ENCODE data around the gene KATNA1. TPM values are rescaled to one million over a fixed set of nuclear protein-coding genes. Genes with fewer than 3 reads are reported as not detected.

The KATNA1 gene
- total and polyA plus RNA-seq, 4 experiments from 2014 or later = 18.2 to 34.7 (median 24.5) TPM

DNA sequence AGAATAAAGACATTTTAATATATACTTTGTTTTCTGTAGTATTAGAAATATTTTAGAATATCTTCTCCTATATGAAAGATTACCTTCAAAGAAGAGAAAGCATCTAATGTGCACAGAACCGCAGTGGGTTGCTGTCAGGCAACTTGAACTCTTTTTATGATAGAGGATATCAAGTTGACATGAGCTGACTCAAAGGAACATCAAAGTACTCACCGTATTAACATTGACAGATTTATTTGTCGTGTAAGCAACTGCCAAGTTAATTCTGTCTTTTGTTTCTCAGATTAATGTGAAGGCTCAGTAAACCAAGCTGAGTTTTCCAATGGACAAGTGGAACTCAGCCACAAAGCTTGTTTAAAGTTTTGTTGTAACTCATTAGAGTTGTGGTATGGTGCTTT lies 84.6 kb downstream of the KATNA1 start:
- Histone ChIP-seq H3K36me3 (ENCODE audit: insufficient read depth, low read length) (no peaks in the 10 kb centered on the region), H3K4me3 (ENCODE audit: low read length in 2 of 2) (no peak overlapping the region), H3K9me3 (ENCODE audit: control insufficient read depth in 1 of 2, low read length in 2 of 2) (no peaks in the 10 kb centered on the region), H3K27ac (ENCODE audit: low read depth, low read length) (no peak overlapping the region), H3K4me1 (ENCODE audit: insufficient read depth, low read length) (peaks cover 25% of the 10 kb centered on the region), H3K27me3 (ENCODE audit: insufficient read depth, low read length) (no peaks in the 10 kb centered on the region)
- Mint-ChIP-seq H3K9me3 (no peaks in the 10 kb centered on the region), H3K36me3 (peaks cover 0 to 11% of the 10 kb centered on the region in 2 donors), H3K27ac (no peak overlapping the region), H3K27me3 (peaks cover 0 to 3% of the 10 kb centered on the region in 2 donors), H3K4me3 (peak overlapping the region in 2 of 8 donors; percentile 31 to 33), H3K4me1 (peaks cover 6 to 29% (median 14%) of the 10 kb centered on the region in 4 donors)
- CTCF ChIA-PET (ENCODE audit: partially characterized antibody) = interaction anchor here (1.3 to 5.1 kb wide), 4 partner anchors 12 to 18 kb away, joined by 3 to 30 read pairs (median 12); partner anchors contain the start of gene PPIL4
- no peak for DNase-seq
- intact Hi-C loops (cut with micrococcal nuclease) = loop anchor here (2.0 kb wide), 1 partner anchor 453 kb away; no protein-coding TSS in a partner anchor
- POLR2A ChIA-PET (ENCODE audit: partially characterized antibody) = interaction anchor here (1.3 to 2.8 kb wide), 2 partner anchors 18 to 154 kb away, joined by 7 to 18 read pairs; partner anchors contain the start of genes LATS1 and PPIL4

DNA sequence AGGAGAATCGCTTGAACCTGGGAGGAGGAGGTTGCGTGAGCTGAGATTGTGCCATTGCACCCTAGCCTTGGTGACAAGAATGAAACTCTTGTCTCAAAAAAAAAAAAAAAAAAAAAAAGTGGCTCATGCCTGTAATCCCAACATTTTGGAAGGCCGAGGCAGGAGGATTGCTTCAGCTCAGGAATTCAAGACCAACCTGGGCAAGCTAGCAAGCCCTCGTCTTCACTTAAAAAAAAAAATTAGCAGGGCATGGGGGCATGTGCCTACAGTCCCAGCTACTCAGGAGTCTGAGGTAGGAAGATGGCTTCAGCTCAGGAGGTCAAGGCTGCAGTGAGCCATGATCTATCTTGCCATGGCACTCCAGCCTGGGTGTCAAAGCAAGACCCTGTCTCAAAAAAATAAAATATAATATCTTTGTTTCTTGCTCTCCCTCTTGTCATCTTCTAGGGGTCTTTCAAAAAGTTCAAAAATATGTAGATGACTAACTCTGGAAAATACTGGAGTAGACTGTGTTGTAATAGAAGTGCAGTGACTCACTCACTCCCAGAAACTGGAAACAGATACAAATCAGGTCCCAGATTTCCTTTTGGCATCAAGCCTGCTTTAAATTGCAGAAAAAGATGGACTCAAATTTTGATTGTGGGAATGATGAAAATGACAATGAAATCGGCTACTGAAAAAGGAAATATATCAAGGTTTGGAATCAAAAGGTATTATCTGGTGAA lies 85.1 kb downstream of the KATNA1 start:
- Histone ChIP-seq H3K4me1 (ENCODE audit: insufficient read depth, low read length) (peaks cover 21% of the 10 kb centered on the region), H3K9me3 (ENCODE audit: control insufficient read depth in 1 of 2, low read length in 2 of 2) (no peaks in the 10 kb centered on the region), H3K27me3 (ENCODE audit: insufficient read depth, low read length) (no peaks in the 10 kb centered on the region), H3K4me3 (ENCODE audit: low read length in 2 of 2) (no peak overlapping the region), H3K27ac (ENCODE audit: low read depth, low read length) (no peak overlapping the region), H3K36me3 (ENCODE audit: insufficient read depth, low read length) (no peaks in the 10 kb centered on the region)
- Mint-ChIP-seq H3K27me3 (peaks cover 0 to 3% of the 10 kb centered on the region in 2 donors), H3K4me3 (no peak overlapping the region), H3K27ac (no peak overlapping the region), H3K4me1 (peaks cover 6 to 27% (median 14%) of the 10 kb centered on the region in 4 donors), H3K9me3 (no peaks in the 10 kb centered on the region), H3K36me3 (peaks cover 0 to 11% of the 10 kb centered on the region in 2 donors)
- CTCF ChIA-PET (ENCODE audit: partially characterized antibody) = interaction anchor here (1.3 to 5.1 kb wide), 4 partner anchors 12 to 17 kb away, joined by 3 to 30 read pairs (median 12); partner anchors contain the start of gene PPIL4
- POLR2A ChIA-PET (ENCODE audit: partially characterized antibody) = interaction anchor here (1.3 to 2.8 kb wide), 2 partner anchors 18 to 155 kb away, joined by 7 to 18 read pairs; partner anchors contain the start of genes LATS1 and PPIL4
- intact Hi-C loops (cut with micrococcal nuclease) = no loop called here
- no peak for DNase-seq

DNA sequence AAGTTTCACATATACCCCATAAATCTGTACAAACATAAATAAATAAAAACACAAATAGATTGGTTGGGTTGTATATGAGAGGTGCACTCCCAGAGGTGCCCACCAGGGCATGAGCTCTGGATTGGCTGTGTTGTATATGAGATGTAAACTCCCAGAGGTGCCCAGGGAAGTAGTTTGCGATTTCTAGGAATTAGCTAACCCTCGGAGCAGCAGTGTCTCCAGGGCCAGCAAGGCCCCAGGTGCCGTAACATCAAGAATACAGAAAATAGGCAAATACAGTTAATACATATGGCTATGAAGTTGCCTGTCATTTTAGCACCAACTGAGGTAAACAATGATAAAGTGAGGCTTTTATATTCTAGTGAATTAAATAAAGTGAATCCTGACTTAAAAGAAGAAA lies 87.8 kb downstream of the KATNA1 start:
- peaks cover 7% of the 10 kb centered on the region for H3K4me1 ChIP-seq (ENCODE audit: insufficient read depth, low read length)
- H3K9me3 ChIP-seq (ENCODE audit: control insufficient read depth in 1 of 2, low read length in 2 of 2) = no peaks in the 10 kb centered on the region
- peaks cover 0 to 6% (median 2%) of the 10 kb centered on the region in 4 donors for H3K4me1 Mint-ChIP-seq
- H3K4me3 ChIP-seq (ENCODE audit: low read length in 2 of 2) = no peak overlapping the region
- ChIA-PET CTCF (ENCODE audit: partially characterized antibody) (no interaction called here), POLR2A (ENCODE audit: partially characterized antibody) (interaction anchor here (0.6 kb wide), 1 partner anchor 15 kb away, joined by 3 read pairs; the partner anchor contains the start of gene PPIL4)
- H3K27me3 ChIP-seq (ENCODE audit: insufficient read depth, low read length) = no peaks in the 10 kb centered on the region
- no peak overlapping the region for H3K4me3 Mint-ChIP-seq
- H3K27ac ChIP-seq (ENCODE audit: low read depth, low read length) = no peak overlapping the region
- DNase-seq = peak in 1 of 5 donors; percentile 6
- H3K9me3 Mint-ChIP-seq = no peaks in the 10 kb centered on the region
- peaks cover 0 to 3% of the 10 kb centered on the region in 2 donors for H3K36me3 Mint-ChIP-seq
- intact Hi-C loops (cut with micrococcal nuclease) = no loop called here
- no peaks in the 10 kb centered on the region for H3K36me3 ChIP-seq (ENCODE audit: insufficient read depth, low read length)
- H3K27ac Mint-ChIP-seq = no peak overlapping the region
- peaks cover 1 to 5% of the 10 kb centered on the region in 2 donors for H3K27me3 Mint-ChIP-seq

DNA sequence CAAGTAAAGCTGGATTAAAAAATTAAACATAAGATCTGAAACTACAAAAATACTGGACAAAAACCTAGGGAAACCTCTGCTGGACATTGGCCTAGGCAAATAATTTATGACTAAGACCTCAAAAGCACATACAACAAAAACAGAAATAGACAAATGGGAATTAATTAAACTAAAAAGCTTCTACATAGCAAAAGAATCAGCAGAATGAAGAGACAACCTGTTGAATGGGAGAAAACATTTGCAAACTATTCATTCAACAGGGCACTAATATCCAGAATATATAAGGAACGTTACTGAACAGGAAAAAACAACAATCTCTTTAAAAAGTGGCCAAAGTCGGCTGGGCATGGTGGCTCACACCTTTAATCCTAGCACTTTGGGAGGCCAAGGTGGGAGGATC lies 89.1 kb downstream of the KATNA1 start:
- ChIA-PET CTCF (ENCODE audit: partially characterized antibody) (interaction anchor here (1.6 kb wide), 1 partner anchor 8 kb away, joined by 4 read pairs; no protein-coding TSS in a partner anchor), POLR2A (ENCODE audit: partially characterized antibody) (no interaction called here)
- DNase-seq = no peak

DNA sequence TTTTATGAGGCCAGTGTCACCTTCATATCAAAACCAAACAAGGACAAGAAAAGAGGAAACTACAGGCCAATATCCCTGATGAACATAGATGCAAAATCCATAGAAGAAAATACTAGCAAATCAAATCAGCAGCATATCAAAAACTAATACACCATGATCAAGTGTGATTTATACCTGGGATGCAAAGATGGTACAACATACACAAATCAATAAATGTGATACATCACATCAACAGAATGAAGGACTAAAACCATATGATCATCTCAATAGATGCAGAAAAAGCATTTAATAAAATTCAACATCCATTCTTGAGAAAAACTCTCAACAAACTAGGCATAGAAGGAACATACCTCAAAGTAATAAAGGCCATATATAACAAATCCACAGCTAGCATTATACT lies 90.5 kb downstream of the KATNA1 start:
- intact Hi-C loops (cut with micrococcal nuclease) = no loop called here
- H3K9me3 Mint-ChIP-seq = no peaks in the 10 kb centered on the region
- Histone ChIP-seq H3K4me1 (ENCODE audit: insufficient read depth, low read length) (no peaks in the 10 kb centered on the region), H3K36me3 (ENCODE audit: insufficient read depth, low read length) (no peaks in the 10 kb centered on the region), H3K4me3 (ENCODE audit: low read length in 2 of 2) (no peak overlapping the region), H3K27me3 (ENCODE audit: insufficient read depth, low read length) (peaks cover 9% of the 10 kb centered on the region), H3K9me3 (ENCODE audit: control insufficient read depth in 1 of 2, low read length in 2 of 2) (no peaks in the 10 kb centered on the region), H3K27ac (ENCODE audit: low read depth, low read length) (no peak overlapping the region)
- H3K36me3 Mint-ChIP-seq = no peaks in the 10 kb centered on the region
- H3K4me3 Mint-ChIP-seq = no peak overlapping the region
- DNase-seq = no peak
- H3K27ac Mint-ChIP-seq = no peak overlapping the region
- ChIA-PET CTCF (ENCODE audit: partially characterized antibody) (no interaction called here), POLR2A (ENCODE audit: partially characterized antibody) (no interaction called here)
- peaks cover 13 to 16% of the 10 kb centered on the region in 2 donors for H3K27me3 Mint-ChIP-seq
- H3K4me1 Mint-ChIP-seq = no peaks in the 10 kb centered on the region

More for the DNA sequence above, 89.1 kb downstream of the KATNA1 start:
- Histone ChIP-seq H3K27ac (ENCODE audit: low read depth, low read length) (no peak overlapping the region), H3K9me3 (ENCODE audit: control insufficient read depth in 1 of 2, low read length in 2 of 2) (no peaks in the 10 kb centered on the region), H3K4me3 (ENCODE audit: low read length in 2 of 2) (no peak overlapping the region), H3K4me1 (ENCODE audit: insufficient read depth, low read length) (no peaks in the 10 kb centered on the region), H3K36me3 (ENCODE audit: insufficient read depth, low read length) (no peaks in the 10 kb centered on the region), H3K27me3 (ENCODE audit: insufficient read depth, low read length) (no peaks in the 10 kb centered on the region)
- intact Hi-C loops (cut with micrococcal nuclease) = no loop called here
- H3K27me3 Mint-ChIP-seq = peaks cover 9 to 14% of the 10 kb centered on the region in 2 donors
- no peaks in the 10 kb centered on the region for H3K4me1 Mint-ChIP-seq
- H3K27ac Mint-ChIP-seq = no peak overlapping the region
- H3K9me3 Mint-ChIP-seq = no peaks in the 10 kb centered on the region
- H3K36me3 Mint-ChIP-seq = no peaks in the 10 kb centered on the region
- H3K4me3 Mint-ChIP-seq = no peak overlapping the region

DNA sequence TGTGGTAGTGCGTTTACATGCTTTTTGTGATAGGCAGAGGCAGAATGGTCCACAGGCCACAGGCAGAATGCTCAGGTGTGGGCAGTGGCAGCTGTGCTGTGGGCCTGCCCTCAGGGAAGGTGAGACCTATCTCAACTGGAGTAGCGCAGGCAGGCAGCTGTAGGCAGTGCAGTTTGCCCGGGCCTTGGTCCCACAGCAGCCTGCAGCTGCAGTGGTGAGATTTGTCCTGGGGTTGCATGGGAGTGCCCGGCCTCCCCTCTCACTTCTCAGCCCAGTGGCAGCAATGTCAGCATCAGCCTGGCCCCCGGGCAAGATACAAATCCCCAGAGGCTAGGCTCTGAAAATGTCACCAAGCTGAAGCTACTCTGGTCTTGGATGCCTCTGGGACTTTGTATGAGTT lies 96.6 kb downstream of the KATNA1 start:
- CTCF ChIA-PET (ENCODE audit: partially characterized antibody) = interaction anchor here (4.5 kb wide), 1 partner anchor 12 kb away, joined by 20 read pairs; the partner anchor contains the start of gene GINM1
- H3K27ac Mint-ChIP-seq = no peak overlapping the region

More for the DNA sequence above, 96.6 kb downstream of the KATNA1 start:
- no peak for DNase-seq
- intact Hi-C loops (cut with micrococcal nuclease) = no loop called here
- H3K27me3 ChIP-seq (ENCODE audit: insufficient read depth, low read length) = peaks cover 9% of the 10 kb centered on the region
- Mint-ChIP-seq H3K9me3 (peaks cover 0 to 3% (median 0%) of the 10 kb centered on the region in 8 donors), H3K4me1 (peaks cover 0 to 7% (median 2%) of the 10 kb centered on the region in 4 donors), H3K27me3 (peaks cover 12 to 20% of the 10 kb centered on the region in 2 donors), H3K36me3 (peaks cover 0 to 2% of the 10 kb centered on the region in 2 donors), H3K4me3 (no peak overlapping the region)
- no peak overlapping the region for H3K27ac ChIP-seq (ENCODE audit: low read depth, low read length)
- POLR2A ChIA-PET (ENCODE audit: partially characterized antibody) = no interaction called here
- no peak overlapping the region for H3K4me3 ChIP-seq (ENCODE audit: low read length in 2 of 2)
- H3K36me3 ChIP-seq (ENCODE audit: insufficient read depth, low read length) = no peaks in the 10 kb centered on the region
- no peaks in the 10 kb centered on the region for H3K9me3 ChIP-seq (ENCODE audit: control insufficient read depth in 1 of 2, low read length in 2 of 2)
- H3K4me1 ChIP-seq (ENCODE audit: insufficient read depth, low read length) = no peaks in the 10 kb centered on the region
